Endothelial cell of umbilical vein (primary cell): Measurements from ENCODE around the gene ZNF727. TPM values are rescaled to one million over a fixed set of nuclear protein-coding genes. Genes with fewer than 3 reads are reported as not detected.
"Not testable (repeated sequence)": the region's sequence is repeated elsewhere in the genome, so short reads cannot be mapped to it uniquely, and the experiment has no call there.

ENCODE experiments used
- BruUV-seq: library from RNA; stranded (reverse); fragments of 400-500 nt; replicated peaks from 2 replicates; lab custom pipeline; 2021; lab: Mats Ljungman, UMichigan
- CTCF ChIA-PET: fragments of 300-600, 350-600 bp; sonication (Branson Sonifier 250); formaldehyde crosslinking; loops from one replicate; lab custom pipeline; 2021; ENCODE audit warnings: antibody characterized with exemption, inconsistent platforms; lab: Charles Lee
- POLR2A ChIA-PET: fragments of 300-600, 350-600 bp; sonication (Branson Sonifier 250); formaldehyde crosslinking; loops from one replicate; lab custom pipeline; 2021; ENCODE audit warnings: antibody characterized with exemption, inconsistent platforms; lab: Charles Lee
- DNase-seq: peaks from one replicate; pipeline ENCODE4 v3.0.0-alpha.2; 2011; ENCODE audit warnings: low read depth, low spot score
- FAIRE-seq: peaks from 2 replicates; lab custom pipeline; 2011; peaks lifted over from hg19 to GRCh38; lab: Jason Lieb, UNC
- H2AFZ ChIP-seq: 2 replicates; pipeline ENCODE4 v1.6.0; 2012; ENCODE audit warnings: low read depth, low read length, control low read depth, inconsistent platforms
- H3K27ac ChIP-seq: 2 replicates; pipeline ENCODE4 v1.5.1; 2011; ENCODE audit warnings: low read depth, mild to moderate bottlenecking, control low read depth, low read length, moderate library complexity; ENCODE audit not compliant: insufficient read depth
- H3K27me3 ChIP-seq, 2 experiments: 2 replicates each; pipeline versions ENCODE4 v1.6.0 to v1.6.1; 2011; ENCODE audit warnings: low read length in 2 of 2, mixed read lengths in 1 of 2; ENCODE audit not compliant: control insufficient read depth in 2 of 2, insufficient read depth in 2 of 2
- H3K36me3 ChIP-seq, 2 experiments: 2 replicates in 1 of 2; 3 replicates in 1 of 2; pipeline ENCODE4 v1.5.1; 2011; ENCODE audit warnings: low read length in 2 of 2, mild to moderate bottlenecking in 1 of 2, moderate library complexity in 1 of 2; ENCODE audit not compliant: control insufficient read depth in 2 of 2, insufficient read depth in 2 of 2; ENCODE audit errors: extremely low read depth in 1 of 2
- H3K4me1 ChIP-seq: 3 replicates; pipeline ENCODE4 v1.5.1; 2011; ENCODE audit warnings: mild to moderate bottlenecking, low read length; ENCODE audit not compliant: control insufficient read depth, insufficient read depth; ENCODE audit errors: extremely low read depth
- H3K4me2 ChIP-seq: 2 replicates; pipeline ENCODE4 v1.6.1; 2011; ENCODE audit warnings: low read length, control low read depth, mixed read lengths; ENCODE audit not compliant: insufficient read depth
- H3K4me3 ChIP-seq, 3 experiments: fragments of 200-600 bp in 1 of 3; sonication (generic), shearing (Covaris generic) in 1 of 3; replicated peaks in 1 of 3; 2 replicates each; pipeline ENCODE4 v1.5.1; 2011 to 2016; ENCODE audit warnings: control low read depth in 3 of 3, low read length in 3 of 3, mild to moderate bottlenecking in 2 of 3, inconsistent platforms in 1 of 3, low read depth in 1 of 3, moderate library complexity in 1 of 3; ENCODE audit not compliant: insufficient read depth in 1 of 3
- H3K79me2 ChIP-seq: 2 replicates; pipeline ENCODE4 v1.6.0; 2012; ENCODE audit warnings: low read length, inconsistent platforms; ENCODE audit not compliant: control insufficient read depth, insufficient read depth
- H3K9ac ChIP-seq: replicated peaks from 2 replicates; pipeline ENCODE3; 2011; ENCODE audit warnings: low read length, control low read depth; ENCODE audit not compliant: insufficient read depth; ENCODE audit errors: extremely low read depth
- H3K9me1 ChIP-seq: replicated peaks from 3 replicates; pipeline ENCODE4 v1.6.0; 2011; ENCODE audit warnings: mild to moderate bottlenecking, low read length; ENCODE audit not compliant: control insufficient read depth, insufficient read depth; ENCODE audit errors: extremely low read depth
- H3K9me3 ChIP-seq: replicated peaks from 2 replicates; pipeline ENCODE4 v1.5.1; 2012; ENCODE audit warnings: low read length, inconsistent platforms; ENCODE audit not compliant: control insufficient read depth, insufficient read depth
- H4K20me1 ChIP-seq: replicated peaks from 2 replicates; pipeline ENCODE3; 2011; ENCODE audit warnings: mild to moderate bottlenecking, low read length; ENCODE audit not compliant: control insufficient read depth, insufficient read depth; ENCODE audit errors: extremely low read depth
- CTCF ChIP-seq, 2 donors: IDR thresholded peaks; 1 replicate in 1 of 2; 2 replicates in 1 of 2; pipeline ENCODE4 v1.5.1; 2011; ENCODE audit warnings: low read length in 2 of 2, mild to moderate bottlenecking in 2 of 2, moderate library complexity in 2 of 2, control low read depth in 1 of 2, inconsistent platforms in 1 of 2, low read depth in 1 of 2; ENCODE audit not compliant: insufficient read depth in 1 of 2; ENCODE audit errors: extremely low read depth in 1 of 2
- EZH2 ChIP-seq: IDR thresholded peaks from 2 replicates; pipeline ENCODE4 v1.6.1; 2012; ENCODE audit warnings: borderline replicate concordance, low read depth, mild to moderate bottlenecking, moderate library complexity, low read length, inconsistent platforms; ENCODE audit not compliant: severe bottlenecking
- FOS ChIP-seq: IDR thresholded peaks from 2 replicates; pipeline ENCODE4 v1.6.1; 2011; ENCODE audit warnings: mild to moderate bottlenecking, low read length, moderate library complexity, borderline replicate concordance; ENCODE audit not compliant: insufficient read depth
- GATA2 ChIP-seq: IDR thresholded peaks from 2 replicates; pipeline ENCODE4 v1.7.0; 2011; ENCODE audit warnings: low read depth, mild to moderate bottlenecking, moderate library complexity, mixed read lengths, low read length; ENCODE audit not compliant: insufficient read length, insufficient read depth
- JUN ChIP-seq: IDR thresholded peaks from 2 replicates; pipeline ENCODE4 v1.6.1; 2011; ENCODE audit warnings: borderline replicate concordance, low read depth; ENCODE audit not compliant: insufficient read length, insufficient read depth
- MAX ChIP-seq: IDR thresholded peaks from 2 replicates; pipeline ENCODE4 v1.6.1; 2011; ENCODE audit not compliant: insufficient read depth, insufficient read length
- MYC ChIP-seq: IDR thresholded peaks from one replicate; pipeline ENCODE4 v1.6.1; 2011; ENCODE audit warnings: mild to moderate bottlenecking, low read depth, low read length
- POLR2A ChIP-seq: IDR thresholded peaks from 2 replicates; pipeline ENCODE4 v1.6.1; 2012; ENCODE audit warnings: low read depth, mild to moderate bottlenecking, control low read depth, low read length
- POLR2AphosphoS5 ChIP-seq: IDR thresholded peaks from 2 replicates; pipeline ENCODE4 v1.6.1; 2012; ENCODE audit warnings: low read depth, mild to moderate bottlenecking, control low read depth, low read length, moderate library complexity; ENCODE audit not compliant: insufficient read depth
- dilution Hi-C: fragments of 300-500 bp; cut with MboI; formaldehyde crosslinking; loops from one replicate; pipeline ENCODE4 v1.15.0; 2019; ENCODE audit warnings: low sequenced_read_pairs; ENCODE audit not compliant: extremely low pct_ligation_motif_present
- intact Hi-C: fragments of 100-400 bp; cut with micrococcal nuclease; formaldehyde crosslinking; loops from one replicate; pipeline ENCODE4 v1.10.0; 2022
- polyA plus RNA-seq, 4 experiments: library from polyadenylated mRNA; depleted of rRNA in 3 of 4; stranded (reverse) in 3 of 4; unstranded in 1 of 4; fragments of >200 nt; gene quantifications; 2 replicates each; pipeline versions ENCODE4 v1.2.1 to v1.2.3, GENCODE V29; 2011 to 2012; ENCODE audit warnings: missing spikeins in 1 of 4
- total RNA-seq: library from RNA; stranded (reverse); gene quantifications from 2 replicates; pipeline ENCODE4 v1.2.3, GENCODE V29; 2021

The ZNF727 gene
- total and polyA plus RNA-seq, 2 donors (not counting 3 experiments of a cell fraction or from before 2014, with no cell fraction given): not detected

- CTCF ChIA-PET: no interaction called here
- Histone ChIP-seq H3K9me3 (peaks cover 22% of the 10 kb centered on the region), H3K36me3 (no peaks in the 10 kb centered on the region), H3K27ac (no peak overlapping the region), H3K9me1 (no peaks in the 10 kb centered on the region), H3K4me1 (no peaks in the 10 kb centered on the region), H3K79me2 (no peaks in the 10 kb centered on the region), H3K4me3 (no peak overlapping the region), H3K27me3 (no peaks in the 10 kb centered on the region), H3K9ac (no peak overlapping the region), H2AFZ (no peak overlapping the region), H4K20me1 (no peaks in the 10 kb centered on the region), H3K4me2 (no peak overlapping the region)
- dilution Hi-C loops (no loop called here), intact Hi-C loops (no loop called here)
- POLR2A ChIA-PET: no interaction called here
- DNase-seq (no peak), FAIRE-seq (no peak)
- no TSS peak for BruUV-seq
- TF ChIP-seq JUN: no peak
- no peak for TF ChIP-seq GATA2
- TF ChIP-seq EZH2: no peak
Measured at GRCh38 chr7:64078699-64078994, 33.4 kb downstream of the ZNF727 start.

GRCh38 chr7:64087501-64087900 lies 42.3 kb downstream of the ZNF727 start:
- Histone ChIP-seq H3K79me2 (no peaks in the 10 kb centered on the region), H3K36me3 (no peaks in the 10 kb centered on the region), H3K9me3 (no peaks in the 10 kb centered on the region), H3K4me3 (no peak overlapping the region), H4K20me1 (no peaks in the 10 kb centered on the region), H3K4me2 (no peak overlapping the region), H3K27ac (no peak overlapping the region), H3K27me3 (no peaks in the 10 kb centered on the region), H3K4me1 (no peaks in the 10 kb centered on the region), H2AFZ (no peak overlapping the region), H3K9me1 (no peaks in the 10 kb centered on the region), H3K9ac (no peak overlapping the region)
- POLR2A ChIA-PET: no interaction called here
- intact Hi-C loops: no loop called here
- DNase-seq (no peak), FAIRE-seq (no peak)
- TF ChIP-seq JUN (no peak), EZH2 (no peak), GATA2 (no peak), POLR2AphosphoS5 (no peak), POLR2A (no peak), CTCF (IDR thresholded peaks at IDR 0.05; ENCODE audit: extremely low read depth in 1 of 2, insufficient read depth in 1 of 2, low read depth in 1 of 2, low read length in 2 of 2) (no peak), MAX (no peak), FOS (no peak), MYC (no peak)
- dilution Hi-C loops: no loop called here
- BruUV-seq: no TSS peak
- CTCF ChIA-PET: no interaction called here

- H3K9ac ChIP-seq, H3K9me1 ChIP-seq, H4K20me1 ChIP-seq, FAIRE-seq, H3K36me3 ChIP-seq, POLR2A ChIA-PET, H3K4me2 ChIP-seq, H3K4me3 ChIP-seq, H3K4me1 ChIP-seq, dilution Hi-C loops, intact Hi-C loops, H3K79me2 ChIP-seq, H3K27me3 ChIP-seq, BruUV-seq, DNase-seq, CTCF ChIA-PET, H3K9me3 ChIP-seq, H2AFZ ChIP-seq, H3K27ac ChIP-seq: not testable (repeated sequence)
Measured at GRCh38 chr7:64088863-64089262, 43.6 kb downstream of the ZNF727 start.
